ENCODE results near the gene BUB1. TPM values are rescaled to one million over a fixed set of nuclear protein-coding genes. Genes with fewer than 3 reads are reported as not detected.

Gene BUB1
- total and polyA plus RNA-seq, 2 donors (not counting 1 experiment from before 2014, with no cell fraction given): 9.9 to 11.2 TPM

GRCh38 chr2:110667071-110667470, 10.8 kb downstream of the BUB1 start:
- peak in 1 of 2 donors; percentile 58 for DNase-seq (ENCODE audit: low read depth in 2 of 2)
- no peak overlapping the region for H3K4me2 ChIP-seq (ENCODE audit: extremely low read depth, insufficient read depth, low read length)
- H3K27ac ChIP-seq (ENCODE audit: insufficient read depth, low read length): no peak overlapping the region
- no peak overlapping the region for H3K4me3 ChIP-seq (replicated peaks in 1 of 4; ENCODE audit: control extremely low read depth in 1 of 4, insufficient read depth in 1 of 4, low read depth in 3 of 4, low read length in 4 of 4)
- peaks cover 5% of the 10 kb centered on the region for H3K79me2 ChIP-seq (ENCODE audit: control insufficient read depth, insufficient read depth, low read length)
- H3K36me3 ChIP-seq (ENCODE audit: control insufficient read depth, insufficient read depth, low read length): peaks cover 6% of the 10 kb centered on the region
- no peaks in the 10 kb centered on the region for H3K9me3 ChIP-seq (ENCODE audit: control insufficient read depth, insufficient read depth, low read depth, low read length)
- no peaks in the 10 kb centered on the region for H4K20me1 ChIP-seq (ENCODE audit: control insufficient read depth, extremely low read depth, insufficient read depth, low read length)
- no peak overlapping the region for H3K9ac ChIP-seq (ENCODE audit: insufficient read depth, low read length)
- no peaks in the 10 kb centered on the region for H3K4me1 ChIP-seq (ENCODE audit: control insufficient read depth, extremely low read depth, insufficient read depth, low read length)
- H3K27me3 ChIP-seq (ENCODE audit: control insufficient read depth, insufficient read depth, low read length): no peaks in the 10 kb centered on the region
- TF ChIP-seq CTCF (conservative IDR thresholded peaks at IDR 0.05 in 1 of 2, IDR thresholded peaks at IDR 0.05 in 1 of 2; ENCODE audit: low read depth in 1 of 2, low read length in 2 of 2) (no peak), EZH2 (IDR thresholded peaks at IDR 0.05; ENCODE audit: low read length, missing control alignments) (no peak)
- H2AFZ ChIP-seq (ENCODE audit: low read length): no peak overlapping the region

- Histone ChIP-seq H4K20me1 (ENCODE audit: control insufficient read depth, extremely low read depth, insufficient read depth, low read length) (no peaks in the 10 kb centered on the region), H3K9me3 (ENCODE audit: control insufficient read depth, insufficient read depth, low read depth, low read length) (no peaks in the 10 kb centered on the region), H3K27me3 (ENCODE audit: control insufficient read depth, insufficient read depth, low read length) (no peaks in the 10 kb centered on the region), H3K36me3 (ENCODE audit: control insufficient read depth, insufficient read depth, low read length) (peaks cover 9% of the 10 kb centered on the region), H3K79me2 (ENCODE audit: control insufficient read depth, insufficient read depth, low read length) (peaks cover 5% of the 10 kb centered on the region), H3K27ac (ENCODE audit: insufficient read depth, low read length) (no peak overlapping the region), H3K9ac (ENCODE audit: insufficient read depth, low read length) (no peak overlapping the region), H3K4me2 (ENCODE audit: extremely low read depth, insufficient read depth, low read length) (no peak overlapping the region), H2AFZ (ENCODE audit: low read length) (no peak overlapping the region), H3K4me3 (replicated peaks in 1 of 4; ENCODE audit: control extremely low read depth in 1 of 4, insufficient read depth in 1 of 4, low read depth in 3 of 4, low read length in 4 of 4) (no peak overlapping the region), H3K4me1 (ENCODE audit: control insufficient read depth, extremely low read depth, insufficient read depth, low read length) (no peaks in the 10 kb centered on the region)
- no peak for TF ChIP-seq EZH2 (IDR thresholded peaks at IDR 0.05; ENCODE audit: low read length, missing control alignments)
- no peak for TF ChIP-seq CTCF (conservative IDR thresholded peaks at IDR 0.05 in 1 of 2, IDR thresholded peaks at IDR 0.05 in 1 of 2; ENCODE audit: low read depth in 1 of 2, low read length in 2 of 2)
- DNase-seq (ENCODE audit: low read depth in 2 of 2): no peak
These were observed 13.7 kb downstream of the BUB1 start for GRCh38 chr2:110664135-110664534.

- DNase-seq (ENCODE audit: low read depth in 2 of 2): peak; percentile 31 to 33
- peaks cover 5% of the 10 kb centered on the region for H3K79me2 ChIP-seq (ENCODE audit: control insufficient read depth, insufficient read depth, low read length)
- H3K4me1 ChIP-seq (ENCODE audit: control insufficient read depth, extremely low read depth, insufficient read depth, low read length): no peaks in the 10 kb centered on the region
- peaks cover 9% of the 10 kb centered on the region for H3K36me3 ChIP-seq (ENCODE audit: control insufficient read depth, insufficient read depth, low read length)
- no peak overlapping the region for H2AFZ ChIP-seq (ENCODE audit: low read length)
- no peaks in the 10 kb centered on the region for H3K9me3 ChIP-seq (ENCODE audit: control insufficient read depth, insufficient read depth, low read depth, low read length)
- no peaks in the 10 kb centered on the region for H3K27me3 ChIP-seq (ENCODE audit: control insufficient read depth, insufficient read depth, low read length)
- no peak for TF ChIP-seq CTCF (conservative IDR thresholded peaks at IDR 0.05 in 1 of 2, IDR thresholded peaks at IDR 0.05 in 1 of 2; ENCODE audit: low read depth in 1 of 2, low read length in 2 of 2)
- no peak for TF ChIP-seq EZH2 (IDR thresholded peaks at IDR 0.05; ENCODE audit: low read length, missing control alignments)
- no peak overlapping the region for H3K27ac ChIP-seq (ENCODE audit: insufficient read depth, low read length)
- H3K9ac ChIP-seq (ENCODE audit: insufficient read depth, low read length): no peak overlapping the region
- H3K4me2 ChIP-seq (ENCODE audit: extremely low read depth, insufficient read depth, low read length): no peak overlapping the region
- no peaks in the 10 kb centered on the region for H4K20me1 ChIP-seq (ENCODE audit: control insufficient read depth, extremely low read depth, insufficient read depth, low read length)
- H3K4me3 ChIP-seq (replicated peaks in 1 of 4; ENCODE audit: control extremely low read depth in 1 of 4, insufficient read depth in 1 of 4, low read depth in 3 of 4, low read length in 4 of 4): no peak overlapping the region
These were observed 15.3 kb downstream of the BUB1 start for GRCh38 chr2:110662560-110662959.
